NCI-H2196 treated with DMSO at 0.1 percent for 48 hours (cell line): Measurements from ENCODE around the gene EPS8.

ENCODE experiments used
- DNase-seq: peaks from one replicate; lab custom pipeline; 2025; ENCODE audit not compliant: unreplicated experiment; lab: John Stamatoyannopoulos, UW

The EPS8 gene

DNA sequence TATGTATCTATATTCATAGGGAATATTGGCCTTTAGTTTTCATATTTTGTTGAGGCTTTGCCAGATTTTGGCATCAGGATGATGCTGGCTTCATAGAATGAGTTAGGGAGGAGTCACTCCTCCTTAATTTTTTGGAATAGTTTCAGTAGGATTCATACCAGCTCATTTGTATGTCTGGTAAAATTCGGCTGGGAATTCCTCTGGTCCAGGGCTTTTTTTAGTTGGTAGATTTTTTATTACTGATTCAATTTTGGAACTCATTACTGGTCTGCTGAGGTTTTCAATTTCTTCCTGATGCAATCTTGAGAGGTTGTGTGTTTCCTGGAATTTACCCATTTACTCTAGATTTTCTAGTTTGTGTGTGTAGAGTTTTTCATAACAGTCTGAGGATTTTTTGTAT lies 175.2 kb downstream of the EPS8 start:
- DNase-seq = no peak

- DNase-seq = no peak
Measured at GRCh38 chr12:15608941-15609340, 180.2 kb downstream of the EPS8 start.

DNA sequence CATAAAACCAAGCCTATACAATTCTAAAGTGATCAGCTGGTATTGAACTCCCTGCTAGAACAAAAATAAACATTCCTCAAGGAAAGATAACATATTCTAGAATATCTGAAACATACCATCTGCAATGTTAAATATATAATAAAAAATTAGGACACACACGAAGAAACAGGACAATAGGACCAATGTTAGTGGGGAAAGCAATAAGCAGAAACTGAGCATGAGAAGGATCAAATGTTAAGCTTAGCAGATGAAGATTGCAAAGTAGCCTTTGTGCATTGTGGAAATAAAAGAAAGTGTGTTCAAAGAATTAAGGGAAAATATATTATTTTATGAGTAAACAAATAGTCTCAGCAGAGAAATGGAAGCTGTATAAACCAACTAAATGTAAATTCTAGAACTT lies 180.8 kb downstream of the EPS8 start:
- DNase-seq = no peak

- no peak for DNase-seq
Measured at GRCh38 chr12:15605881-15606590, 183.2 kb downstream of the EPS8 start.

DNA sequence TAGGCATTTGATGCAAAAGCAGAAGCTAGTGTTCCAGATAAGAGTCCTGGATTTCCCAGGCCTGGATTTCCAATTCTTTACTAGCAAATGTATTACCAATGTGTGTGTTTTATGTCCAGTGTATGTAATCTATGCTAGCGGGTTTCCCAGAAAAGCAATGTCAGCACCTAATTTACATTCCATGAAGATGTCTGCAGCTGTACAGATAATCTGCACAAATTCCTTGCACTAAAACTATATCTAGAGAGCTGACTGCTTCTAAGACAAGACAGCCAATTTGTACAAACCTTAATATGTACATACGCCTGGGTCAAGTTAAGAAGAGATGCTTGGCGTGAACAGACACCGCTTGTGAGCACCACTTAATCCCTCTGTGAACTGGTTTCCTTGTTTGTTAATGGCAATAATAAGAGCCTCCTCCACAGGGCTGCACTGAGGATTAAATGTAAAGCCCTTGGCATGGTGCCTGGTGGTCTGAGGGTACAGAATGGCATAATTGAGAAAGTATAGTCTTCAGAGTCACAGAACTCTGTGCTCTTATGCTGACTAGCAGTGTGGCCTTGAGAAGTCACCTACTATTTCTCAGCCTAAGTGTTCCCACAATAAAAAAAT lies 185.6 kb downstream of the EPS8 start:
- no peak for DNase-seq

GRCh38 chr12:15602051-15602672 lies 187.0 kb downstream of the EPS8 start:
- no peak for DNase-seq

- no peak for DNase-seq
Measured at GRCh38 chr12:15601210-15601800, 187.9 kb downstream of the EPS8 start.

DNA sequence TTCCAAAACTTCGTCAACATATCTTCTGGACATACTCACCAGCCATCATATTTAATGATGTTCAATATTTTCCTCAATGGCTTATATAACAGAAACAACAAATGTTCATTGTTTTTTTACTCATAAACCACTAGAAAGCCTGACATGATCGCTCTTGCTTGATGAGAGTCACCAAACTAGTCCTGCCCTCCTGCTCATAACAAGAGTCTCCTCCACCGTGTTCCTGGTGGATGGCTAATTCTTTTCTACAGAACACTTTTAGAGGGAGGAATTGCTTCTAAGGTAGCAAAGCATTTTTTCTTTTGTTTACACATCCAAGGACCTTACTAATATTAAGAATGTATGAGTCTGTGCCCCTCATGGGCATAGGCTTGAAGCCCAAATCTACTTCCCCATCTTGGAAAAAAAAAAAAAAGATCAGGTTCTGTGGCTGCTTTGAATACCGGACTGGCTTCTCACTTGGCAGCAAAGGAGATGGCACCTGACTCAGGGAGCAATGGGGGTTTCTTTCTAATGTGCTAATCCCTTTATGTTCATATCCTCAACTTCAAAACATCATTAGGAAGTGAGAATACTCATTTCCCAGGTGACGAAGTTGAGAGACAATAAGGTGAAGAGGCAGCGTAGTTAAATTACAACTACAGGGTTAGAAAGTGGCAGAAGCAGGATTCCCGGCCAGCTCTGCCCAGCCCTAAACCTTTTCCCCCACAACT lies 188.8 kb downstream of the EPS8 start:
- no peak for DNase-seq

GRCh38 chr12:15599266-15600037 lies 189.7 kb downstream of the EPS8 start:
- DNase-seq = peak; percentile 3

DNA sequence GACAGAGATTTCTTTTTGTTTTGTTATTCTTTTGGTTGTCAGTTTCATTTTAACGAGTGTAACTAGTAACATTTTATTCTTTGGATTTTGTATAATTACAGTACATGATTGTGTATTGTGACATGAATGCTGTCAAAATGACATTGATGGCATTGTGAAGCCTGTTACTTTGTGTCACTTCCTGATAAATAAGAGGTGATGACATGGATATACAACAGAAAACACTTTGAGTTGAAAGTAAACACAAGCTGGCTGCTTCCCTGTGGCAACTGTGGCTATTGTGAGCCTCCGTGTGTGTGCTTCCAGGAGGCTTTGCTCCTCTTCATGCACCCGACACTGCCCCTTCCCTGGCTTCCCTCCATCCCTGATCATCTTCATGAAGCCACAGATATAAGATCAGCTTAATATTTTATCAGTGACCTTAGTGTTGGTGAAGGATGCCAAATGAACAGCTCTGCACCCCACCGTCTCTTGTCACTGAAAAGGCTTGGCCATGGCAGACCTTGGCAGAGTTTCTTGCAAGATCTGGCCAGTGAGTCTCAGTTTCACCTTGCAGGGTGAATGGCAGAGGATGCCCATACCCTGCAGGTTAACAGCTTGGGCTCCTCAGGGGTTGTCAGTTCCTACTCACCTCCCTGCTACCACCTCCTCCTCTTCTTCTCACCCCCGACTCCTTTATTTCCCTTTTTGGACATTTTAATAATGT lies 191.9 kb downstream of the EPS8 start:
- no peak for DNase-seq

- no peak for DNase-seq
Measured at GRCh38 chr12:15596174-15596573, 193.0 kb downstream of the EPS8 start.

GRCh38 chr12:15592934-15593333 lies 196.3 kb downstream of the EPS8 start:
- no peak for DNase-seq

DNA sequence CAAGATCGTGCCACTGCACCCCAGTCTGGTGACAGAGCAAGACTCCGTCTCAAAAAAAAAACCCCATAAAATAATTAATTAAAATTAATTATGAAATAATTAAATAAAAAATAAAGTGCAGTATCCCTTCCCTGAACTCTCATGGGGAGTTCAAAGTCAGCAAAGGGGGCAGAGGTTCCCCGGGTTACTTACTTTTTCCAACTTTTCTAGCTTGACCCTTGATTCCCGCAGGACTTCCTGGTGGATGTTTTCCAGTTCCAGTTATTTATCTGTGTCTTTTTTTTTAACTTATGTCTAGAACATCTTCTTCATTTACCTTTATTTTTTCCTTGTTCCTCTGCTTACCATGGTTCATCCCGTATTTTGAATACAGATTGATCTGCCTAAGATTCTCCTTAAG lies 197.4 kb downstream of the EPS8 start:
- DNase-seq = no peak

GRCh38 chr12:15590180-15590826 lies 198.9 kb downstream of the EPS8 start:
- DNase-seq = peak; percentile 15

DNA sequence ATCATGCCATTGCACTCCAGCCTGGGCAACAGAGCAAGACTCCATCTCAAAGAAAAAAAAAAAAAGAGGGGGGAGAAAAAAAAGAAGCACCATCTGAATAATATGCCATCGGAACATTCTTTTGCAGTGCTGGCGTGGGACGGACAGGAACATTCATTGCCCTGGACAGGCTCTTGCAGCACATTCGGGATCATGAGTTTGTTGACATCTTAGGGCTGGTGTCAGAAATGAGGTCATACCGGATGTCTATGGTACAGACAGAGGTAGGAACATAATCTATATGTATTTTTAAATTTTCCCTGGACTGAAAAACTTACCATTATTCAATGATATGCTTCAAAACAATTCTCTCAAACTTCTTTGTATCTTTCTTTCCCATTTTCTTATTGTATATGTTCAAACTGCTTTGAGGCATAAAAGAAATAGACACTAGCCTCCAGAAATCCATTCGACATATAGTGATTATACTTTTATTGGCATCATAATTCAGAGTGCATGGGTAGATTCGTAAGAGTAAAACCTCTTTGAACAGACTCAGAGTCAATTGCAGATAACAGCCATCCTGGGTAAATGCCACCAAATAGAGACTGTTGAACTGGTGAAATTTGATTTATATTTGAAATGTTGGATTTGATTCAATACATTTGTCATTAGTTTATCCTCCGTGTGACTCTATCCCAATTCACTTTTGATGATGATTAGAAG lies 199.7 kb downstream of the EPS8 start:
- DNase-seq = no peak

GRCh38 chr12:15584366-15585041 lies 204.7 kb downstream of the EPS8 start:
- no peak for DNase-seq

- DNase-seq = no peak
Measured at GRCh38 chr12:15583804-15584203, 205.4 kb downstream of the EPS8 start.

DNA sequence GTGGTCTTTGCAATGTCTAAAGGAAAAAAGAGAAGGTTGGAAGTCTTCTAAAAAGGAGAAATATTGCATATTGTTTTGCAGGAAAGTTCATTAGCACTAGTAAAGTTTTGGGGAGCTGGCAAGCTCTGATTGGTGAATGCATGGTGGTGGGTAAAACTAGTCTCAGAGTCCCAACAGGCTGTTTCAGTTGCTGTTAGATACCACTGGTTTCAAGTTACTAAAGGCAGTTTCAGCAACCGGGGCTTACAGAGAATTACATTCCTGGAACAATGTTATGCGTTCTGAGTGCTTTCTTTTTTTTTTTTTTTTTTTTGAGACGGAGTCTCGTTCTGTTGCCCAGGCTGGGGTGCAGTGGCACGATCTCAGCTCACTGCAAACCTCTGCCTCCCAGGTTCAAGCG lies 208.2 kb downstream of the EPS8 start:
- DNase-seq = no peak
